ENCODE measurements around the gene KCNK16.

KCNK16 gene

DNA sequence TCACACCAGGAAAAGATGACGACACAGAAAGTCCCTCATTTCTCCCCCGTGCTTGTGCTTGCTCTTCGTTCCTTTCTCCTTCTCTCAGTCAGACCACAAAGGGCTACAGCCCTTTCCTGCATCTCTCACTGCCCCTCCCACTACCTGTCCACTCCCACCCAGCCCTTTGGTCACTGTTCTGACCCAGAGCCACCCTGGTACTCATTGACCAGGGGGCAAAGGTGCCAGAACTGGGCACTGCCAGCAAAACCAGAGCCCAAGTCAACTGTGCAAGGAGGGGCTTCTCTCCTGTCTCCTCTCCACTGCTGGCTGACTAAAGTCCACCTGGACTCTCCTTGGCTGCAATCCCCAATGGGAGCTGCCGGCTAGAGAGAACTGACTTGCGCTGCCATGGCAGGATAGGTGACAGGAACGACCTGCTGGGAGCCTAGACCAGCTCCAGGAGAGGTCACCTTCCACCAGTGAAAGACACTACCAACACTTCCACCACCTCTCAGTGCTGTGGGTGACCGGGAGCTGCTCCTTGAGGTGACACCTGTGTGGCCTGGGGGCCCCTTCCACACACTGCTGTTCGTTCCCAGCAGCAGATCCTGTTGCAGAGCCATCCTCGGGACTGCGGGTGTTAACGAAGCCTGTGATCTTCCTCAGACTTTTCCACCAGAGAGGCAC, 41.1 kb downstream of the KCNK16 start:
- Mint-ChIP-seq H3K27me3 (peaks cover 25% of the 10 kb centered on the region), H3K4me1 (no peaks in the 10 kb centered on the region), H3K36me3 (no peaks in the 10 kb centered on the region), H3K9me3 (no peaks in the 10 kb centered on the region), H3K4me3 (no peak overlapping the region), H3K27ac (no peak overlapping the region)
- ATAC-seq = no peak

DNA sequence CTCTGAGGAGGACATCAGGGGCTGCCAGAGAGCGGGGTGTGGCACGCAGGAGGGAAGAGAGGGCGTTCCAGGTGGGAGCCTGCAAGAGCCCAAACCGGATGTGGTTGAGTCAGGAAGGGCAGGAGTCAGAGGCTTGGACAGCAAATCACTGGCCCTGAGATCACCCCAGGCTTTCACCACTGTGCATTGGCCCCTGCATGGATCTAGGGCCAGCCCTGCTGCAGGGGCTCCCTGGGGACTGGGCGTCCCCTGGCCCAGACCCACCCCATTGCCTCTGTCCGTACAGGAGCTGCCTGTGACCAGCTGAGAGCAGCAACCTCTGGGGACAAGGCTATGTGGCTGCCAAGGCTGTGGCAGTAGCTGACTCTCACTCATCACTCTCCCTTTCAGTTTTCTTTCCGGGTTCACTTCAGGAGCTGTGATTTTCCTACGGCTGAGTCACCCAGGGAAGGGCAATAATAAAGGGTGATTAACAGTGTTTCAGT, 42.2 kb downstream of the KCNK16 start:
- no peak for ATAC-seq

DNA sequence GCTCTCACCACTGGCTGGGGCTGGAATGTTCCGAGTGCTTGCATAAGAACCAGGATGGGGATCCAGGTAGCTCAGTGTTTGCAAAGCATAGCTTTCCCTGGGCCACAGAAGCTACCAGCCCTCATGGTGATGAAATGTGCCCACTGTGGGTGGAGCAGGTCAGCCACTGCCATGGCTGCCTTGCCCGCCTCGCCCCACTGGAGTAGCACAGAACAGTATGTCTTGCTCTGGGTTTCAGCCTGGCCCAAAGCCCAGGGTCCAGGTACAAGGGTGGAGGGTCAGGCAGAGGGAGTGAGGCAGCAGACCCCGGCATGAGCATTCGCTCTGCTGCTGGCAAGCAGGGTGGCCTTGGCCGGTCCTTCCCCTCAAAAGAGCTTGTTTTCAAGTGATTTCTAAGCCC, 43.0 kb downstream of the KCNK16 start:
- Mint-ChIP-seq H3K4me1 (no peaks in the 10 kb centered on the region), H3K27me3 (peaks cover 25% of the 10 kb centered on the region), H3K36me3 (no peaks in the 10 kb centered on the region), H3K4me3 (no peak overlapping the region), H3K27ac (no peak overlapping the region), H3K9me3 (no peaks in the 10 kb centered on the region)
- ATAC-seq = no peak

More for the DNA sequence above, 42.2 kb downstream of the KCNK16 start:
- peaks cover 25% of the 10 kb centered on the region for H3K27me3 Mint-ChIP-seq
- H3K4me3 Mint-ChIP-seq = no peak overlapping the region
- H3K27ac Mint-ChIP-seq = no peak overlapping the region
- no peaks in the 10 kb centered on the region for H3K4me1 Mint-ChIP-seq
- H3K9me3 Mint-ChIP-seq = no peaks in the 10 kb centered on the region
- H3K36me3 Mint-ChIP-seq = no peaks in the 10 kb centered on the region

DNA sequence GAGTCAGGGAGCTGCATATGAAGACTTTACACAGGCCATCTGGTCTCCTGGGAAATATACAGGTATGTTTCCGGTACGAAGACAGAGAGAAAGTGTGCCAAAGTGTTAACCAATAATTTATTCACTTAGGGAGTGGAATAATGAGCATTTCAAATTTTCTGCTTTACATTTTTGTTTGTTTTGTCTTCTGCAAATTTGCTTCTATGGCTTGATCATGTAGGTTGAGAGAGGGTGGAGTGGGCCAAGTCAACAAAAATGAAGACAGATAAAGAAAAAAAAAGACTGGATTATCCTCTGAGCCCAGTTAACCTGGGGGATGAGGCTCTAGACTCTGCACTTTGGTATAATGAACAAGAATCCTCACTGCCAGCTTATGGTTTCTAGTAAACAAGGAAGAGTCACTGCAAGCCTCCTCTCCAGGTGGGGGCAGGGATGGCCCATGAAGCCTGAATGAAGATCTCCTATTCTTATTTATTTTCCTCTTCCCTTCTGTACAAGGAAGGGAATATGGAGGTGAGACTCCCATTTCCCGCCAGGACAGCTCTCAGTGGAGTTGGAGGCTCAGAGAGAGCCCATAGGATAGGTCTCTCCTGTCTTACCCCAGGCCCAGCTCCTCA, 46.0 kb downstream of the KCNK16 start:
- H3K27ac Mint-ChIP-seq = no peak overlapping the region
- peaks cover 14% of the 10 kb centered on the region for H3K27me3 Mint-ChIP-seq
- H3K4me1 Mint-ChIP-seq = no peaks in the 10 kb centered on the region
- H3K4me3 Mint-ChIP-seq = no peak overlapping the region
- H3K36me3 Mint-ChIP-seq = no peaks in the 10 kb centered on the region
- no peaks in the 10 kb centered on the region for H3K9me3 Mint-ChIP-seq
- ATAC-seq = no peak

DNA sequence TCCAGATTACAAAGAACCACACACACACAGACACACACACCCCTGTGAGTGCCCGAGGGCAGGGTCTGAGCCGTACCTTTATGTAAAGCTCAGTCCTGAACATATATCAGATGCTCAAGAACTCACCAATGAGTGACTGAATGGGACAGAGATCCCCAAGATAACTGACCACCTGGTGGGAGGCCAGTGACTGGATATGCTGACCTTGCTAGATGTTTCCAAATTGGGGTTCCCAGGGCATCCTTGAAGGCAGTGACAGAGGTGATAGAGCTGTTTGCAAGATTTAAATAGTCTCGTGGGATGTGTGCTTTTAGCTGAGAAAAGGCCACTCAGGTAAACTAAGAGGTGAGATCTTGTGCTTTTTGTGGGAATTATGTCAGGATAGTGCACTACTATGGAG, 47.6 kb downstream of the KCNK16 start:
- ATAC-seq = no peak
- Mint-ChIP-seq H3K4me1 (no peaks in the 10 kb centered on the region), H3K27me3 (peaks cover 8% of the 10 kb centered on the region), H3K27ac (no peak overlapping the region), H3K9me3 (no peaks in the 10 kb centered on the region), H3K4me3 (no peak overlapping the region), H3K36me3 (no peaks in the 10 kb centered on the region)

DNA sequence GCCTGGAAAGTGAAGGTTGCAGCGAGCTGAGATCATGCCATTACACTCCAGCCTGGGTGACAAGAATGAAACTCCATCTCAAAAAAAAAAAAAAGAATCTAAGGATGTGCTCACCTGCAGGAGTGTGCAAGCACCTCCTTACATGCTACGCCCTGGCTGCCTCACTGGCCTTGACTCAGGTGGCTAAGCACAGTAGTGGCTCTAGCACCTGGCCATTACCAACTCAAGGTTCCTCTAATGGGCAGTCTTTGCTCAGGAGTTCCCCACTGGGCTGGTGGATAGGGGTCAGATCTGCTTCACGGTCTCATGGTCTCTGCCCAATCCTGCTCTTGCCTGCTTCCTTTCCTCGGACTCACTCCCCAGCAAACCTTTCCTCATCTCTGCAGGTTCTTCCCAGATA, 48.0 kb downstream of the KCNK16 start:
- Mint-ChIP-seq H3K27ac (no peak overlapping the region), H3K9me3 (no peaks in the 10 kb centered on the region), H3K4me1 (no peaks in the 10 kb centered on the region), H3K36me3 (no peaks in the 10 kb centered on the region), H3K4me3 (no peak overlapping the region), H3K27me3 (peaks cover 8% of the 10 kb centered on the region)
- ATAC-seq = no peak

DNA sequence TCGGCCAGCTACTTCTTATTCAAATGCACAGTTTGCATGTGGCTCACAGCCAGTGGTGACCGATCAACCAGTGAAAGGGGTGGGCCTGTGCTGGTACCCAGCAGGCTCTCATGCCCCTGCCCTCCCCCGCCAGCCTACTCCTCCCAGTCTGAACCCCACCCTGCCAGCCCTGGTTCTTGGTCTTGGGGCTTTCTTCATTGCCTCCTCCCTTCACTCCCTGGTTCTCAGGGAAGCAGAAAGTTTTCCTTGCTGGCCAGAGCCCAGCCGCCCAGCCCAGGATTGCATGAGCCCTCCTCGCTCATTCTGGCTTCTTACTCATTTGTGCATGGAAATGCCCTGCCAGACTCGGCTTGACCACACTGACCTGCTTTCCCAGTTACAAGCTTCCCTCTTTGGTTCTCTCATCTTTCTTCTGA, 49.1 kb downstream of the KCNK16 start:
- Mint-ChIP-seq H3K4me3 (no peak overlapping the region), H3K4me1 (no peaks in the 10 kb centered on the region), H3K27me3 (peaks cover 8% of the 10 kb centered on the region), H3K9me3 (no peaks in the 10 kb centered on the region), H3K36me3 (no peaks in the 10 kb centered on the region), H3K27ac (no peak overlapping the region)
- no peak for ATAC-seq

DNA sequence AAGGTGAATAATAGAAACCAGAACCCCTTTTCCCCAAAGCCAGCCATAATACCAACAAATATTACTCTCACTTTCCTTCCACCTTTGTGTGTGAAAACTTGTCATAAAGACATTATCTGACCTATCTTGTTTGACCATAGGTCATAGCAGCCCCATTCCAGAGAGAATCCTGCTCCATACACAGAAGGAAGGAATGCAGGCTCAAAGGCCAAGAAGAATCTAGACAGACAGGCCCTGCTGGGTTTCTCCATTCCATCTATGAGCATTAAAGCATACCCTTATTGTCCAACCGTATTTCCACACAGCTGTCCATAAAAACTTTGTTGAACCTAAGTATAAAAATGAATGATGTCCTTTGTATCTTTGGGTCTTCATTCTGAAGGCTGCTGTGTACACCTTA, 52.5 kb downstream of the KCNK16 start:
- no peaks in the 10 kb centered on the region for H3K4me1 Mint-ChIP-seq
- H3K36me3 Mint-ChIP-seq = no peaks in the 10 kb centered on the region
- H3K4me3 Mint-ChIP-seq = no peak overlapping the region
- no peaks in the 10 kb centered on the region for H3K9me3 Mint-ChIP-seq
- H3K27ac Mint-ChIP-seq = no peak overlapping the region
- H3K27me3 Mint-ChIP-seq = peaks cover 8% of the 10 kb centered on the region
- ATAC-seq = no peak

DNA sequence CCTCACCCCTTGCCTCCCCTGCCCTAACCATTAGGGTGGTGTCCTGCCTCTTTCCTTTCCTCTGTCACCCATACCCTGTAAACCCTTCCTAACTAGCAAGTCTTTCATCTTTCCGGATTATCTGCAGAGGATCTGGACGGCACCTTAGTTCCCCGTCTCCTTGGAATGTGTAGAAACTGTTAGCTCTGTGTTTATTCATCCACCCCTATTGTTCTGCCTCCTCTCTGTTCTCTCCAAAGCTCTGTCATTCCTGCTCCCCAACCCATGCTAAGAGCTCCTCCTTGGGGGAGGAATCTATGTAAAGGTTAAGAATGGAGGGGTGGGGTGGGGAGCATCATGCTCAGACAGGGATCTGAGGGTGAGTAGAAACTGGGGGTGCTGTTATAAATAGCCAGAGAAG, 53.8 kb downstream of the KCNK16 start:
- no peak for ATAC-seq
- Mint-ChIP-seq H3K4me3 (no peak overlapping the region), H3K4me1 (no peaks in the 10 kb centered on the region), H3K9me3 (no peaks in the 10 kb centered on the region), H3K27ac (no peak overlapping the region), H3K27me3 (peaks cover 5% of the 10 kb centered on the region), H3K36me3 (no peaks in the 10 kb centered on the region)

DNA sequence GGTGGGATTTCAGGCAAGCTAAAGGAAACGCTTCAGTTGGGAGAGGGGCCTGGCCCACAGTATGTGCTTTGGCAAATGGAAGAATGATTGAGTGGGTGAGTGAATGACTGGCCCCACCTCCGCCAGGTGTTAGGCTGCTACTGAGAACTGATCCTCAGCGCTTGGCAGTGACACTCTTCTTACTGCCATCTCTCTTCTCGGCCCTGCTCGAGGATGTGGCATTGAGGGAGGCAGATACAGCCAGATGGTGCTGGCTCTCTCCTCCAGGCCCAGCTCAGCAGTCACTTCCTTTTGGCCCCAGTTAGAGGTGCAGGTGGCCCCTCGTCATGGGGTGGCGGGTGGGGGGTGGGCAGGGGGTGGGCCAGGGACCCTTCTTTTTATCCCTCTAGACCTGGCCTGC, 54.3 kb downstream of the KCNK16 start:
- H3K9me3 Mint-ChIP-seq = no peaks in the 10 kb centered on the region
- ATAC-seq = no peak

DNA sequence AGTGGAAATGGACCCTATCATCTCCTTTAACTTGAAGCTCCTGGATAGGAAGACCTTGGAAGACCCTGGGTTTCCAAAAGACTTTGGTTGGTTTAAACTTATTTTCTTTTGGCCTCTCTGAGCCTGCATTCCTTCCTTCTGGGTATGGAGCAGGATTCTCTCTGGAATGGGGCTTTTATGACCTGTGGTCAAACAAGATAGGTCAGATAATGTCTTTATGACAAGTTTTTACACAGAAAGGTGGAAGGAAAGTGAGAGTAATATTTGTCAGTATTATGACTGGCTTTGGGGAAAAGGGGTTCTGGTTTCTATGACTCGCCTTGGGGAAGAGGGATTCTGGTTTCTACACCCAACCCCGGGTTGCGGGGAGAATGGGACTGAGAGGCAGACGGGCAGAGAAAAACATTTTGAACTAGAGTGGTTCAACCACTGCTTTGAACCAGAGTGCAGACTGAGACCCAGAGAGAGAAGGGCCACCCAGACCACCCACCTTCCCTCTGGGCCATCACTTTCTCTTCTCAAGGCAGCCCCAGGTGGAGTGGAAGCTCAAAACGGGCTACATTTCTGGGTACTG, 55.6 kb downstream of the KCNK16 start:
- no peaks in the 10 kb centered on the region for H3K4me1 Mint-ChIP-seq
- ATAC-seq = no peak
- no peak overlapping the region for H3K27ac Mint-ChIP-seq
- no peaks in the 10 kb centered on the region for H3K9me3 Mint-ChIP-seq
- no peak overlapping the region for H3K4me3 Mint-ChIP-seq
- peaks cover 6% of the 10 kb centered on the region for H3K27me3 Mint-ChIP-seq
- H3K36me3 Mint-ChIP-seq = no peaks in the 10 kb centered on the region

More for the DNA sequence above, 54.3 kb downstream of the KCNK16 start:
- H3K4me1 Mint-ChIP-seq = no peaks in the 10 kb centered on the region
- no peak overlapping the region for H3K4me3 Mint-ChIP-seq
- H3K27me3 Mint-ChIP-seq = no peaks in the 10 kb centered on the region
- no peaks in the 10 kb centered on the region for H3K36me3 Mint-ChIP-seq
- H3K27ac Mint-ChIP-seq = no peak overlapping the region

DNA sequence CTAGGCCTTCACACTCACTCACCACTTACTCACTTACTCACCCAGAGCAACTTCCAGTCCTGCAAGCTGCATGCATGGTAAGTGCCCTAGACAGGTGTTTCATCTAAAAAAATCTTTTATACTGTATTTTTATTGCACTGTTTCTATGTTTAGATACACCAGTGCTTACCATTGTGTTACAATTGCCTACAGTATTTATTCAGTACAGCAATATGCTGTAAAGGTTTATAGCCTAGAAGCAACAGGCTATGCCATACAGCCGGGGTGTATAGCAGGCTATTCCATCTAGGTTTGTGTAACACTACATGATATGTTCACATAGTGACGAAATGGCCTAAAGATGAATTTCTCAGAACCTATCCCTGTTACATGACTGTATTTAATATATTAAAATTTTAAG, 56.1 kb downstream of the KCNK16 start:
- H3K4me1 Mint-ChIP-seq = no peaks in the 10 kb centered on the region
- H3K9me3 Mint-ChIP-seq = no peaks in the 10 kb centered on the region
- no peak overlapping the region for H3K27ac Mint-ChIP-seq
- H3K27me3 Mint-ChIP-seq = peaks cover 11% of the 10 kb centered on the region
- ATAC-seq = no peak
- no peaks in the 10 kb centered on the region for H3K36me3 Mint-ChIP-seq
- H3K4me3 Mint-ChIP-seq = no peak overlapping the region
